A549 (cell line): ENCODE data around the gene NAV2. TPM values are rescaled to one million over a fixed set of nuclear protein-coding genes. Genes with fewer than 3 reads are reported as not detected.

Experiments
- ATAC-seq, 2 experiments: fragments of 200-7000 bp in 1 of 2; fragments of >200 bp in 1 of 2; cut with Nextera tagmentation in 1 of 2; cut with Tn5 transposase in 1 of 2; 3 replicates each; pipeline versions ENCODE4 v1.8.0 to v1.9.1; 2018 to 2020; ENCODE audit warnings: mild to moderate bottlenecking in 1 of 2, moderate library complexity in 1 of 2
- CTCF ChIA-PET: fragments of 300-600 bp; sonication (Branson Sonifier 250); formaldehyde crosslinking; extraction: SDS; loops from one replicate; lab custom pipeline; 2021; ENCODE audit warnings: antibody characterized with exemption, inconsistent platforms; lab: Yijun Ruan, JAX
- POLR2A ChIA-PET: fragments of 350-600 bp; formaldehyde crosslinking; extraction: SDS; loops from one replicate; lab custom pipeline; 2021; ENCODE audit warnings: antibody characterized with exemption, inconsistent platforms; lab: Yijun Ruan, JAX
- DNase-seq, 2 experiments: peaks; one replicate each; pipeline versions ENCODE4 v3.0.0 to v3.0.0-alpha.2; 2011 to 2016; ENCODE audit warnings: low read depth in 1 of 2, low spot score in 1 of 2
- FAIRE-seq: peaks from 2 replicates; lab custom pipeline; 2011; peaks lifted over from hg19 to GRCh38; lab: Jason Lieb, UNC
- H3K27ac ChIP-seq, 2 experiments: fragments of >200 bp; sonication (Bioruptor Twin); formaldehyde crosslinking; 3 replicates each; pipeline ENCODE4 v1.5.1; 2016 to 2017
- H3K4me1 ChIP-seq: fragments of >200 bp; sonication (Bioruptor Twin); formaldehyde crosslinking; 3 replicates; pipeline ENCODE4 v1.6.1; 2016
- H3K4me2 ChIP-seq: fragments of >200 bp; sonication (Bioruptor Twin); formaldehyde crosslinking; 3 replicates; pipeline ENCODE4 v1.6.1; 2016
- H3K4me3 ChIP-seq: fragments of >200 bp; sonication (Bioruptor Twin); formaldehyde crosslinking; 3 replicates; pipeline ENCODE4 v1.5.1; 2016
- H3K9me3 ChIP-seq: fragments of >200 bp; sonication (Bioruptor Twin); formaldehyde crosslinking; 3 replicates; pipeline ENCODE4 v1.6.1; 2016
- BCL3 ChIP-seq: fragments of >200 bp; sonication (Bioruptor Twin); formaldehyde crosslinking; IDR thresholded peaks from 3 replicates; pipeline ENCODE4 v1.6.1; 2016
- BHLHE40 ChIP-seq: IDR thresholded peaks from 2 replicates; pipeline ENCODE4 v1.6.1; 2012; ENCODE audit warnings: low read depth, low read length, inconsistent platforms
- CBX8 ChIP-seq: fragments of 200-600 bp; sonication (generic); IDR thresholded peaks from 2 replicates; pipeline ENCODE4 v1.6.1; 2016
- CHD2 ChIP-seq: fragments of 150-350 bp; IDR thresholded peaks from 2 replicates; pipeline ENCODE4 v1.6.1; 2014; ENCODE audit warnings: low read length; ENCODE audit not compliant: partially characterized antibody
- CTCF ChIP-seq: fragments of >200 bp; sonication (Bioruptor Twin); formaldehyde crosslinking; IDR thresholded peaks from 3 replicates; pipeline ENCODE4 v1.5.1; 2016
- EHF ChIP-seq: fragments of 250-450 bp; sonication (Bioruptor Pico); IDR thresholded peaks from 2 replicates; pipeline ENCODE4 v1.5.0; 2020; ENCODE audit warnings: mild to moderate bottlenecking
- ELK1 ChIP-seq: fragments of 150-350 bp; IDR thresholded peaks from 2 replicates; pipeline ENCODE4 v1.6.1; 2014; ENCODE audit warnings: low read depth, mild to moderate bottlenecking, low read length
- FOSB ChIP-seq: fragments of 250-450 bp; sonication (Bioruptor Pico); IDR thresholded peaks from 2 replicates; pipeline ENCODE4 v1.5.0; 2020; ENCODE audit warnings: mild to moderate bottlenecking, moderate library complexity
- GATA3 ChIP-seq: IDR thresholded peaks from 2 replicates; pipeline ENCODE4 v1.6.1; 2012; ENCODE audit warnings: borderline replicate concordance
- JUN ChIP-seq, 2 experiments: fragments of >200 bp; sonication (Bioruptor Twin); formaldehyde crosslinking; IDR thresholded peaks; 2 replicates in 1 of 2; 3 replicates in 1 of 2; pipeline ENCODE4 v1.6.1; 2016 to 2017
- KDM5A ChIP-seq: fragments of 200-600 bp; sonication (generic); IDR thresholded peaks from 2 replicates; pipeline ENCODE4 v1.6.1; 2016; ENCODE audit warnings: antibody characterized with exemption, mild to moderate bottlenecking
- MAX ChIP-seq: IDR thresholded peaks from 2 replicates; pipeline ENCODE4 v1.6.1; 2012
- NPAS2 ChIP-seq: fragments of 250-450 bp; sonication (Bioruptor Pico); IDR thresholded peaks from 2 replicates; pipeline ENCODE4 v1.8.0; 2022; ENCODE audit warnings: mild to moderate bottlenecking, moderate library complexity, borderline replicate concordance
- PHF8 ChIP-seq: fragments of 200-600 bp; sonication (generic); IDR thresholded peaks from 2 replicates; pipeline ENCODE4 v1.6.1; 2016; ENCODE audit warnings: low read depth, mild to moderate bottlenecking, antibody characterized with exemption, moderate library complexity, borderline replicate concordance
- POLR2AphosphoS2 ChIP-seq: conservative IDR thresholded peaks from 2 replicates; pipeline ENCODE4 v1.6.1; 2012; ENCODE audit warnings: low read length, improper control_type of control experiment, inconsistent platforms
- RCOR1 ChIP-seq: fragments of 150-350 bp; IDR thresholded peaks from 2 replicates; pipeline ENCODE4 v1.6.1; 2014; ENCODE audit warnings: antibody characterized with exemption, low read length, low read depth
- SREBF2 ChIP-seq: fragments of 450-650 bp; IDR thresholded peaks from 2 replicates; pipeline ENCODE4 v1.6.1; 2014; ENCODE audit warnings: mild to moderate bottlenecking, moderate library complexity
- TFCP2L1 ChIP-seq: fragments of 250-450 bp; sonication (Bioruptor Pico); IDR thresholded peaks from 2 replicates; pipeline ENCODE4 v1.5.0; 2021; ENCODE audit warnings: mild to moderate bottlenecking
- TP53 ChIP-seq: fragments of 250-450 bp; sonication (Bioruptor Pico); IDR thresholded peaks from 2 replicates; pipeline ENCODE4 v1.5.0; 2021; ENCODE audit warnings: mild to moderate bottlenecking, moderate library complexity
- USF2 ChIP-seq: fragments of 450-650 bp; IDR thresholded peaks from 2 replicates; pipeline ENCODE4 v1.6.1; 2014; ENCODE audit warnings: antibody characterized with exemption
- ZFP36 ChIP-seq: fragments of 450-650 bp; IDR thresholded peaks from 2 replicates; pipeline ENCODE4 v1.6.1; 2014; ENCODE audit warnings: borderline replicate concordance; ENCODE audit not compliant: partially characterized antibody
- ZNF302 ChIP-seq: fragments of 250-450 bp; sonication (Bioruptor Pico); IDR thresholded peaks from 2 replicates; pipeline ENCODE4 v1.9.0; 2021; ENCODE audit warnings: inconsistent platforms, mild to moderate bottlenecking, moderate library complexity
- ZSCAN20 ChIP-seq: fragments of 250-450 bp; sonication (Bioruptor Pico); IDR thresholded peaks from 2 replicates; pipeline ENCODE4 v1.8.0; 2022; ENCODE audit warnings: mild to moderate bottlenecking, moderate library complexity
- WGBS: methylation state at CpG from one replicate; pipeline ENCODE4 v1.1.6; 2017; ENCODE audit errors: missing lambda C conversion rate; 5-methylcytosine and 5-hydroxymethylcytosine counted together
- polyA plus RNA-seq, 4 experiments: library from polyadenylated mRNA; depleted of rRNA in 3 of 4; stranded (reverse); fragments of >200 nt; fragmentation: RNase III in 1 of 4; extraction: RNeasy Plus Mini Kit Qiagen cat#74134 plus additional on column Dnase treatment in 1 of 4; gene quantifications; 2 replicates in 3 of 4; 3 replicates in 1 of 4; pipeline ENCODE4 v1.2.3, GENCODE V29; 2011 to 2017

The NAV2 gene
- polyA plus RNA-seq, 2 of the 4 experiments (the other 2 are of a cell fraction), result 4.9 to 19.8 TPM

- 80% methylated on average over 1 of the region's 1 CpG for WGBS
- CTCF ChIA-PET, result interaction anchor here (0.9 to 2.2 kb wide), 7 partner anchors 9 to 1077 kb away, joined by 3 to 8 read pairs (median 4); no protein-coding TSS in a partner anchor
- H3K4me1 ChIP-seq, result peaks cover 5% of the 10 kb centered on the region; the same call in 2 of the 3 replicates
- no peak overlapping the region for H3K4me3 ChIP-seq
- H3K27ac ChIP-seq, result no peak overlapping the region
- ATAC-seq, result 0 out of 6 replicates have a peak, but pooled peaks of 1 of the 2 experiments have one; percentile 30
- no peak for DNase-seq
- H3K9me3 ChIP-seq, result no peaks in the 10 kb centered on the region
- no peak overlapping the region for H3K4me2 ChIP-seq
- no peak for FAIRE-seq
- TF ChIP-seq BHLHE40, result no peak
- TF ChIP-seq MAX, result no peak
- TF ChIP-seq USF2, result no peak
- no peak for TF ChIP-seq CHD2
- no peak for TF ChIP-seq CBX8
- no peak for TF ChIP-seq POLR2AphosphoS2
- TF ChIP-seq, all 56 proteins: peak for 0
- POLR2A ChIA-PET, result no interaction called here
These were observed 441.7 kb downstream of the NAV2 start for GRCh38 chr11:20154381-20154780.

GRCh38 chr11:20155683-20156279 lies 443.1 kb downstream of the NAV2 start:
- TF ChIP-seq FOSB (CRISPR knock-in tag) (no peak), BHLHE40 (no peak), TFCP2L1 (no peak), RCOR1 (no peak), ZSCAN20 (CRISPR knock-in tag) (no peak), ZFP36 (no peak), ZNF302 (no peak), SREBF2 (no peak), GATA3 (no peak), KDM5A (no peak)
- H3K4me2 ChIP-seq, result peak overlapping the region; percentile 56; the same call in 2 of the 3 replicates
- ChIA-PET POLR2A (no interaction called here), CTCF (interaction anchor here (1.5 to 2.2 kb wide), 3 partner anchors 23 to 198 kb away, joined by 4 to 8 read pairs (median 7); no protein-coding TSS in a partner anchor)
- H3K9me3 ChIP-seq, result no peaks in the 10 kb centered on the region
- no peak for FAIRE-seq
- DNase-seq, result no peak
- peaks cover 5% of the 10 kb centered on the region; the same call in 2 of the 3 replicates for H3K4me1 ChIP-seq
- H3K4me3 ChIP-seq, result peak overlapping the region; percentile 36; the same call in 1 of the 3 replicates
- WGBS, result 42% methylated on average over 19 of the region's 19 CpGs
- H3K27ac ChIP-seq, result no peak overlapping the region
- ATAC-seq, result peak; percentile 27 to 45; a peak in 2 of 6 replicates

GRCh38 chr11:20156280-20156875 lies 443.7 kb downstream of the NAV2 start:
- DNase-seq, result no peak
- peaks cover 5% of the 10 kb centered on the region; the same call in 2 of the 3 replicates for H3K4me1 ChIP-seq
- peak overlapping the region; percentile 36; the same call in 2 of the 3 replicates for H3K4me3 ChIP-seq
- no peak overlapping the region for H3K27ac ChIP-seq
- TF ChIP-seq CTCF (no peak), TP53 (CRISPR knock-in tag) (no peak), ZSCAN20 (CRISPR knock-in tag) (no peak), BCL3 (no peak), ELK1 (no peak), PHF8 (no peak), NPAS2 (CRISPR knock-in tag) (no peak), EHF (CRISPR knock-in tag) (no peak), JUN (IDR thresholded peaks at IDR 0.05) (no peak)
- POLR2A ChIA-PET, result no interaction called here
- 0 out of 6 replicates have a peak, but pooled peaks of 1 of the 2 experiments have one; percentile 30 for ATAC-seq
- peak overlapping the region; percentile 56 for H3K4me2 ChIP-seq
- FAIRE-seq, result no peak
- CTCF ChIA-PET, result no interaction called here
- H3K9me3 ChIP-seq, result no peaks in the 10 kb centered on the region
- 56% methylated on average over 27 of the region's 51 CpGs for WGBS
